Stimulated activated CD4-positive, alpha-beta T cell treated with anti-CD3 and anti-CD28 coated beads, Interleukin-4, amount 100 ng/mL, for 4 hours (primary cell): ENCODE measurements around the gene RUFY3.
"Not testable (repeated sequence)": the region's sequence is repeated elsewhere in the genome, so short reads cannot be mapped to it uniquely, and the experiment has no call there.

ENCODE experiments used
- DNase-seq, 2 experiments: peaks; one replicate each; pipeline ENCODE4 v3.0.0-alpha.2; 2020

The RUFY3 gene

DNA sequence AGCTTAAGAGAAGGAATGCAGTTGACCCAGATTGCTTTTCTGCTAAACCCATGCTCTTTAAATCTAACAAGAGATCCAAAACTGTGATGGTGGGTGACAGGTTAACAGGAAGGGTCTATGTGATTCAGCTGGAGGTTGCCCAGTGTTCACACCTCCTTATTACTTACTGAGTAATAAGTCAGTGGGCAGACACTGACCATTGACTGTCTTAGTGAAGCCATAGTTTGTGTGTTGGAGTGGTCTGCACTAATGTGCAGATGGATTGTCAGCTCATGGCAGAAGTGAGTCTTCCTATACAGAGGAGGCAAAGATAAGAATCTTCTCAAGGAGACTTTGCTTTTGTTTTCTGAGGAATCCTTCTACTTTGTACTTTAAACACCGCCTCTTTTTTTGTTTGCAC is 15.2 kb upstream of the RUFY3 start:
- no peak for DNase-seq

DNA sequence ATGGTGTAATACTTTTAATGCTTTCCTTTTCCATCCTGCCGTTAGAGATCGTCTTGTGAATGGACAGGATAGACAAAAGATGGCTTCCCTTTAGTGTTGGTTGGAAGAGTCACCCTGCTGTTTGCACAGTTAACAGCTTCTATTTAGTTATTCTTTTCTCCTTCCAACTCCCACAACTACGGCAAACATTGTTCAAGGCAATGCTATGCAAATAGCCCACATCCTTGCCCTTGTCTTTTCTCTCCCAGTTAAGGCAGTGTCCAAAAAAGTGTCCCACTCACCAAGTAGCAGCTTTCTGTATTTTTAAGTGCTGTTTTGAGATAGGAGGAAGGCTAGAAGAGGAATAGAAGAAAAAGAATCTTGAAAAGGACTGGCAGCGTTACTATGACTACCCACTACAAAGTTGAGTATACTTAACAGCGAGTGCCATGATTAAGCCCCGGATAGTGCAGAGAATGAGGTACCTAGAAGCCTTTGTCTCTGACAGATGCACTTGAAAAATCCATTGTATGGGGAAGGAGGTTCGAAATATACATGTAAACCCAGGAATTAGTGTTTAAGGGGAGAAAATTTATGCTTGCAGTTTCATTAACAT is 12.1 kb upstream of the RUFY3 start:
- DNase-seq, result no peak

DNA sequence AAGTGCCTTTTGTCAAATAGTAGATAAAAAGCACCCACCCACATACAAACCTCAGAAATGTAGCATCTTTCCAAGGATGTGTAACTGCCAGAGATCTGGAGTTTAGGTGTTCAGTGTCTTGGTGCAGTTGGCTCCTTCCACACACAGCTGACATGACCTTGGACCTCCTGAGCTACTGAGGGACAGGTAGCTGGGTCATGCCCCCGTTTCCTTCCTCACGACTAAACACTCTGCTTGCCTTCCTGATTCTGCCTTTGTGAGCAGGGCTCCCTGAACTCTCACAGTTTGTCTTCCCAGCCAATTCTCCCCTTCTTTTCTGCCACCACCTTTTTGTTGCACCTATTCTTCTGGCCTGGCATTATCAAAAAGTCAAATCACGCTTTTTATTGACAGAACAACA is 10.2 kb upstream of the RUFY3 start:
- DNase-seq, result no peak

DNA sequence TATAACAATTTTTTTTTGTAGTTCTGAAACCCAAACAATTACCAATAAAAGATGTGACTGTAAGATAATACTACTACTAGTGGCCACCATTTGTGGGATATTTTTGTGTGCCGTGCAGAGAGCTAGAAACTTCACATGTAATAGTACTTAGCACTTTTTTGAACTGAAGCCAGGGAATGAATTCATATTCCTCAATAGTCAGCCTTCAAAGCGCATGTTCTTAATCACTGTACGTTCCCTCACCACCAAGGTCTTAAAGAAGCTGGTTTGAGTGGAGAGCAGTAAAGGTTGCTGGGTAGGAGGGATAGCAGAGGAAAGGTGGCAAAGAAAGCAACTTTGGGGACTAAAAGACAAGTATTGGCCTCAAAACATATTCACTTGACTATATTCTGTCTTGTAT is 9.6 kb upstream of the RUFY3 start:
- DNase-seq, result no peak

DNA sequence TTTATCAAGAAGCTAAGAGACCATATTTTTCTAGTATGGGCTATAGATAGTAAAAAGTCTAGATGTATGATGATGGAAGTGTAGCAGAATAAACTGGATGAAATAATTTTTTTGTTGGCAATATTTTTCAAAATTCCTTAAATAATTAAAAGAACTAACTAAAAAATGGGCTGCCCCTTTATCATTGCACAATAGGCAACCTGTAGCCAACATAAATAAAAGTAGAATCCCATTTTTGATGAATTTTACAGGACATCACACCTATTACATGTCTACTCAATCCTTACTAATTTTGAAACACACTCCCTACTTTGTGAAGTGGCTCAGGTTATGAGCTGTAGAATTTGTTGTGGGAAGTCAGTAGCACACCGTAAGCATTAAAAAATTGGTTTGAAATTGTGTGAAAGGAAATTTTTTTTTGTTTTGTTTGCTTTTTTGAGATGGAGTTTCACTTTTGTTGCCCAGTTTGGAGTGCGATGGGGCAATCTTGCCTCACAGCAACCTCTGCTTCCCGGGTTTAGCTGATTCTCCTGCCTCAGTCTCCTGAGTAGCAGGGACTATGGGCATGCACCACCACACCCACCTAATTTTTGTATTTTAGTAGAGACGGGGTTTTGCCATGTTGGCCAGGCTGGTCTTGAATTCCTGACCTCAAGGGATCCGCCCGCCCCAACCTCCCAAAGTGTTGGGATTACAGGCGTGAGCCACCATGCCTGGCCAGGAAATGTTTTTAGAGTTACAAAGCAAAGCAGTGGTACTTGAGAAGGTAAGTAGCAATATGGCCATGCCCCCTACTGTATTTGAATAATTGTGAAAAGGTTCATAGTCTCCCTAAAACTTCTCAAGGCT is 8.9 kb upstream of the RUFY3 start:
- no peak for DNase-seq

DNA sequence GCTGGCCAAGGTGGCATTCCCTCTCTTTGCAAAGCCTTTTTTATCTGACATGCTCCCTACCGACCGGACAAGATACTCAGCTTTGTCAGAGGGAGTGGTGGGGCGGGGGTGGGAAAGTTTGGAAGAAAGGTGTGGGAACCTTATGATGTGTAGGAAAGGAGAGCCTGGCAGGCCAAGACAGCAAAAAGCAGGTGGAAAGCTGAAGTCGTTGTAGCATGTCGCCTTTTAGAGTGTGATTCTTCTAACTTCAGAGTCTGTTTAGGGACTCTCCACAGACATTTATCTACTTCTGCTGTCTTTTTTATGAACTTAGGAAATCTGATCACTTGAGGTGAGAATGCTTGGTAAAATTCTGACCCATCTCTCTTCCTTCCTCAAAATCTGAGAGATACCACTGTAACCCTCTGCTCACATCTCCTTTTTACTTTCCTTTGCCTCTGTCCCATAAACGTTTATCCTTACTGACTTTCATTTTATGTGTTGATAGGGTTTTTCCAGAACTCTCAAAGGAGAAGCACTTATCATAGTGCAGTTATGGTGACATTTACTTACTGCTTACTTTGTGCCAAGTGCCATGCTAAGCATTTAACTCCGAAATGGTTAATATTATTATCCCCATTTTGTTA is 8.2 kb upstream of the RUFY3 start:
- no peak for DNase-seq

DNA sequence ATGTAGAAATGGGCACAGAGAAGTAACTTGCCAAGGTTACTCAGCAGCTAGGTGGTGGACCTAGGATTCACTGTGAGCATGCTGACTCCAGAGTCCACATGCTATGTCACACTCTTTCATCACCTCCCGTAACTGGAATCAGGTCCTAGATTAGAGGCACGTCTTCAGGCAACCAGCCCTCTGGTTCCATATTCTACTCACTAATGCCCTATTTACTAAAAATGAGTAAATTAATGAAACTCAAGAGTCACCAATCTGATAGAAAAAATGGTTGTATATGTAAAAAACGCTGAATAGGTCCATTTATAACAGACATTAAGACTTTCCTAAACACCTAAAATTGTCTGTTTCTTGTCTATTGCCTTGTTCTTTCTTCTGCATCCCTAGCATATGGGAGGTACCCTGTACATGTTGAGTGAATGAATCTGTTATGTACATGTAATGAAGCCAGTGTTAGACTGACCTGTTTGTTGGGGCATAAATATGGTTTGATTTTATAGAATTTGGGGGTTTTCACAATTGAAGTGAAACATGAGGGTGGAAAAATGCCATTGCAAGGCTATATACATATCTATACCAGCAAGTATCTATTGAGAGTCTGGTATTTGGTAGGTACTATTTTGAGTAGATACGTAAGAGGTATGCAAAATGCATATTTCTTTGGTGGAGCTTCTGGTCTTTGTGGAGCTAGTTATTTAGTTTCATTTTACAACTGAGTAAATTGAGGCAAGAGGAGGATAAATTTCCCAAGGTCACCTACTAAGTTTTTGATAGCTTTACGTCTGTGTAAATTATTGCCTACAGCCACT is 7.5 kb upstream of the RUFY3 start:
- no peak for DNase-seq

DNA sequence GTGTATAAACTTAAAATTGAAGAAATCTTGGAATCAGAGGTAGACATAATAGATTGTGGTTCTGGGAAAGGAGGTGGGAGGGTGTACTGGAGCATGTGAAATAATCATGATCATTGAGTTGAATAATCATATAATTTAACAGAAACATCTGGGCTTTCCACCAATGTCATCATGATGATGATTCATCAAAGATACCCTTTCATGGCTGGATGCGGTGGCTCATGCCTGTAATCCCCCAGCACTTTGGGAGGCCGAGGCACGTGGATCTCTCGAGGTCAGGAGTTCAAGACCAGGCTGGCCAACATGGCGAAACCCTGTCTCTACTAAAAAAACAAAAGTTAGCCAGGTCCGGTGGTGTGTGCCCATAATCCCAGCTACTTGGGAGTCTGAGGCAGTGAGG is 6.7 kb upstream of the RUFY3 start:
- no peak for DNase-seq

DNA sequence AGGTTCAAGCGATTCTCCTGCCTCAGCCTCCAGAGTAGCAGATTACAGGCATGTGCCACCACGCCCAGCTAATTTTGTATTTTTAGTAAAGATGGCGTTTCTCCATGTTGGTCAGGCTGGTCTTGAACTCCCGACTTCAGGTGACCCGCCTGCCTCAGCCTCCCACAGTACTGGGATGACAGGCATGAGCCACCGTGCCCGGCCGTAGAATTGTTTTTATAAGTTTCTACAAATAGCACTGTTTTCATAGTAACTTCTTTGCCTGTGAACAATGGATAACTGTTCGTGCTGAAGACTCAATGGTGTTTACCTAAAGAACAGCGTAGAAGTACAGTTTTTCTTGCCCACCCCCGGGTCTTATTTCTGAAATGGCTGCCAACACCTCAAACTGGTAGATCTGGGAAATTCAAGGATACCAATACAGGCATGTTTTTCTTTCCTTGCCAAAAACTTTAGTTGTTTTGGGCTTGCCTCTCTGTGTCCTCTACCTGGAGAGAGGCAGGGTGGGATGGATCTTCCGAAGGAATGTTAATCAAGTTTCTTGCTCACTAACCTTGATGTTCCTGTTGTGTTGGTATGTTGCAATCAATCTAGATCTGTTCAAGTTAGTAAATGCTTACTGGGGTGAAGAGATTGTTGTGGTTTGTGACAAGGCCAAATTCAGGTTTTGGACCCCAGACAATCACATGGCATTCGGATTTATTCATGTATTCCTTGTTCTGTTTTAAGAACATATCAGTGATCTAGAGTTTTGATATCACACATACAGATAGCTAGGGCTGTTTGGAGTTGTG is 2.8 kb upstream of the RUFY3 start:
- no peak for DNase-seq

DNA sequence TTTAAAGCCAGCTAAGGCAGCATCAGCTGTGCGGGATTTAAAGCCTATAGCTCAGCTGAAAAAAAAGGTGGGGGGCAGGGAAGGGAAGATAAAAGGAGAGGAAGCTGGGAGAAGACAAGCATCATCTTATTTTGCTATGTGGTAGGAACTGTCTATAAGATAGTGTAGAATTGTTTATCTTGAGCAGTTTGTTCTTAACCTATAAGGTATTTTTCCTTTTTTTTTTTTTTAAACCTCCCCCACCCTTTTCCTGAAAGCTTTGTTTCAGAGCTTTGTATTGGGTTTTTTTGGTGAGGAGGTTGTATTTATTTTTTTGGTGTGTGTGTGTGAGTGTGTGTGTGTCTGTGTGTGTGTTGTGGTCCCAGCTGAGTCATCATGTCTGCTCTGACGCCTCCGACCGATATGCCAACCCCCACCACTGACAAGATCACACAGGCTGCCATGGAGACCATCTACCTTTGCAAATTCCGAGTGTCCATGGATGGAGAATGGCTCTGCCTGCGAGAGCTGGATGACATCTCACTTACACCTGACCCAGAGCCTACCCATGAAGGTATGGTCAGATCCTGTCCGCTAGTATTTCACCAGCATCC is 531 bp downstream of the RUFY3 start:
- DNase-seq, result peak in 1 of 2 experiments; percentile 59

DNA sequence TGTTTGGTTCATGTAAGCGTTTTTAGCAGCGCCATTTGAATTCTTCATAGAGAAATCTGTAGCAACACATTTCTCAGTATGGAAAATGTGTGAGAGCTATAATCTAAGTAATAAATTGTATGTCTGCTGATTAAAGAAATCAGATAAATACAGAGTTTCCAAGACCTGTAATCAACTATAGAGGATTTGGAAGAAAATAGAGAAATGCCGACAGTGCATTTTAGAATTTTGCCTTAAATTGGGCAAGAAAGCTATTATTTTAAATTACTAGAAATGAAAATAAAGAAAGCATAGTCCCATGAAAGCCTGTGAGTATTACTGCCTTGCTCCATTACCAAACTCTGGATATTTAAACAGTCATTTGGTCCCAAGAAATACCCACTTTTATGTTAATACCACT is 2.7 kb downstream of the RUFY3 start:
- no peak for DNase-seq

DNA sequence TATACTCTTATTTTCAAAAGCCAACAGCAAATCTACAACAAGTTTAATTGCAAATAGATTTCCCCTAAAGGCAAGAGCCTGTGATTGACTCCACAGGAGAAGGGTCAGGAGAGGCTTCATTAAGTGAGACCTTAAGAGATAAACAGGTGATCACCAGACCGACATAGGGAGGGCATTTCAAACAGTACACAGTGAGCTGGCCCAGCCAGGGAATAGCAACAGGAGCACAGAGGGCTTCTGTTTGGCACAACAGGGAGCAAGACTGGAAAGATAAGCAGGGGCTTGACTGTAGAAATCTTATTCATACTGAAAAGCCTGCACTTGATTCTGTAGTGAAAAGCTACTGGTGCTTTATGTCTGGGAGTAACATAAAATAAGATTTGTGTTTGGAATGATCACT is 3.9 kb downstream of the RUFY3 start:
- DNase-seq, result no peak

DNA sequence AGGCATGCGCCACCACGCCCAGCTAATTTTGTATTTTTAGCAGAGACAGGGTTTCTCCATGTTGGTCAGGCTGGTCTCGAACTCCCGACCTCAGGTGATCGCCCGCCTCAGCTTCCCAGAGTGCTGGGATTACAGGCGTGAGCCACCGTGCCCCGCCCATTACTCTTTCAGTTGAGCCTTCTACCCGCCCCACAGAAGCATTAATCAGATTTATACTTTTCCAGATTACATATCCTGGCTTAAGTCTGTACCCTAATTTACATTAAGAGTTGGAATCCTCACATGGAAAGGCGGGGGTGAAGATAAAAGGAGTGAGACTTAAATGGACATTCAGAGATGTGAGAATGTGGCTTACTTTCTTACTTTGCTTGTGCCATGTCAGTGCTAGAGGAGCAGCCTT is 4.8 kb downstream of the RUFY3 start:
- not testable (repeated sequence) for DNase-seq

DNA sequence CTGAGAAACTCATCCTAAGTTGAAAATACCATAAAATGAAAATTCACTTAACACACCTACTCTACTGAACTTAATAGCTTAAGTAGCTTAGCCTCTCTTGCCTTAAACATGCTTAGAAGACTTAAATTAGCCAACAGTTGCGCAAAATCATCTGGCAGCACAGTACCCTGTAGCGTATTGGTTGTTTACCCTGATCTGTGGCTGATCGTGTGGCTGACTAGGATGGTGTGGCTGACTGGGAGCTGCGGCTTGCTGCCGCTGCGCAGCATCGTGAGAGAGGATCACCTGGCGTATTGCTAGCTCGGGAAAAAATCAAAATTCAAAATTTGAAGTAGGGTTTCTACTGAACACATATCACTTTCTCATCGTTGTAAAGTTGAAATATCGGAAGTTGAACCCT is 6.3 kb downstream of the RUFY3 start:
- DNase-seq, result no peak

DNA sequence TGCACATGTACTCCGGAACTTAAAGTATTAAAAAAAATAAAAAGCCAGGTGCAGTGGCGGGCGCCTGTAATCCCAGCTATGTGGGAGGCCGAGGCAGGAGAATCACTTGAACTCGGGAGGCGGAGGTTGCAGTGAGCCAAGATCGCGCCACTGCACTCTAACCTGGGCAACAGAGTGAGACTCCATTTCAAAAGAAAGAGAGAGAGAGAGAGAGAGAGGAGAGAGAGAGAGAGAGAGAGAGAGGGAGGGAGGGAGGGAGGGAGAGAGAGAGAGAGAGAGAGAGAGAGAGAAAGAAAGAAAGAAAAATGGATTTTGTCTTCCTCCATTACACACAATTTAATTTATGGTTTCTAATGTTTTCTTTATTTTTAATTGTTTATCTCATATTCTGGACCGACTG is 11.1 kb downstream of the RUFY3 start:
- not testable (repeated sequence) for DNase-seq

DNA sequence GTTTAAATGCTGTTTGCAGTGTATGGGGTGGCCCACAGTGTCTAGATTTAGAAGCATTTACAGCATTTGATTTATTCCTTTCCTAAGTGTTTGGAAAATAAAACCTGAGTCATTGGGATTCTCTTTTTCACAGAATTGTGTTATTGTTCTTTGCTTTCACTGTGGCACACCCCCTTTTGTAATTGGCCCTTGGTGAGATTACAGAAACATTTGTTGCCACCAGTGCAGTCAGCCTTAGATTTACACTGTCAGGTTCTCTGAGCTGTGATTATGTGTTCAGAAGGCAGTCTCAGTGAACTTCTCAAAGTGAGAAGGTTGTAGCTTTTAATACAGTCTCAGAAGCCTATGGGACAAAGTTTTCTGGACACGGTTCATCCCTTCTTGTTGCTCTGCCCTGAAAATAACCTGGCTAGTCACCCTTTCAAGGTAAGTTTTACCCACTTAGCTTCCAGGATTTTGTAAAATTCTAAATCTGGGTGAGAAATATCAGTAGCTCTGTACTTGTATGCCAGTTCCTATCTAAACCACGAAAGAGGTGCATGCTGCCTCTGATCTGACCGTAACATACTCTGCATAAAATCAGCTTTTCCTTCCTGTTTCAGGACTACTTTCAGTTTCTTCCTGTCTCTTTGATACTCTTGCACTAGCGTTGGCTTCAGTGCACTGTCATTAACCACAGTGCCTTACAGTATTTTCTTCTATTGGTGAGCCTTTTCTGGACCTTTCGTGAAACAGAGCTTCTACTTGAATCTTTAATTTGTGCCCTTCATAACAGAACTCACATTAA is 12.6 kb downstream of the RUFY3 start:
- DNase-seq, result peak in 1 of 2 experiments; percentile 25

DNA sequence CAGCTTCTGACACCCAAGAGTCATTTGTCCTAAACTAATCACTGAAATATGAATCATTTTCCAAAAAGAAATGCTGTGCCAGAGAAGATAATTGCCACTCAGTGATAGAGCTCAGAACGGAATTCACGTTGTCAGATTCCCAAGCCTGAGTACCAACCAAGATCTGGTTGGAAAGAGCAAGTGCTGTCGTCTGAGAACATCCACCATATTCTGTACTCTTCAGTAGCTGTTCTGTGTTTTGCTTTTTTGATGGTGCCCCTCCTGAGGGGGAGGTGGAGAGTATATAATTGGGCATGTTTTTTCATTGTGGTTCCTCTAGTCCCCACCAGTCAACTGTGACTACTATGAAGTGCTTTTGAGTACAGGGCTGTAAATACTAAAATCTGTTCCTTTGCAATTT is 13.2 kb downstream of the RUFY3 start:
- no peak for DNase-seq

DNA sequence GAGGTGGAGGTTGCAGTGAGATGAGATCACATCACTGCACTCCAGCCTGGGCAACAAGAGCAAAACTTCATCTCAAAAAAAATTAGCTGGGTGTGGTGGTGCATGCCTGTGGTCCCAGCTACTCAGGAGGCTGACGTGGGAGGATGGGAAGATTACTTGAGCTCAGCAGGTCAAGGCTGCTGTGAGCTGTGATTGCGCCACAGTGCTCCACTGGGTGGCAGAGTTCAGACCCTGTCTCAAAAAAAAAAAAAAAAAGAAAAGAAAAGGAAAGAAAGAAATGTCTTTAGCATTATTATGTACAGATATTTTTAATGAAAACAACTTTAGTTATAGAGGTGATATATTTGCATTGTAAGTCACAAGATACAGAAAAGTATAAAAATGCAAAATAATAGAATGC is 14.2 kb downstream of the RUFY3 start:
- DNase-seq, result peak in 1 of 2 experiments; percentile 20

DNA sequence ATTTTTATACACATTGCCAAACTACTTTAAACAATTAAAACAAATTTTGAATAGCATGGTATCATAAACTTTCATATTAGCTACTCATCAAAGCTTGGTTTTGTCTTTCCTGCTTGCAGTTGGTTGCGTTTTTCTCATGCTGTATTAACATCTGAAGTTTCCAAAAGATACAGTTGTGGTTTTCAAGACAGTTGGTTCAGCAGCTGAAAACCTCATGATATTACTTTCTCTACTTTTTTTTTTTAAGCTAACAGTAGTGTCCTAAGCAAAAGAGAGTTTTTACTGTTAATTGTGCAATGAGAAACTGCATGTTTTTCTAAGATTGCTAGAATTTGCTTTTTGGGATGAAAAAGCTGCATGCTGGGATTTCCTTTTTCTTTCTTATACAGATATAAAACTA is 15.2 kb downstream of the RUFY3 start:
- DNase-seq, result no peak

DNA sequence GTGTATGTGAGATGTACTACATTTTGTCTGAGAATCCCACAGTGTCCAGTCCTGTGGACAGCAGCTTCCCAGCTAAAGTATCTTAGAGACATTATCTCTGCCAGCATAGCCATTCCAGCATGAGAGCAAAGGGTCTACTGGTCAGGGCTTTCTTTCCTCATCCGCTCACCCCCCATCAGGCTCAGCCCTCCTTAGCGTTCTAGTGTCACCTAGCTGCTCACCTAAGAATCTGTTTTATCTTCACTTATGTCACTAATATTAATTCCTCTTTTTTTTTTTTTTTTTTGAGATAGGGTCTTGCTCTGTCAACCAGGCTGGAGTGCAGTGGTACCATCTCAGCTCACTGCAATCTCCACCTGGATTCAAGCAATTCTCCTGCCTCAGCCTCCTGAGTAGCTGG is 15.6 kb downstream of the RUFY3 start:
- DNase-seq, result no peak
